GM19467 (cell line): ENCODE data around the gene TM9SF4.
"Not testable (repeated sequence)": the region's sequence is repeated elsewhere in the genome, so short reads cannot be mapped to it uniquely, and the experiment has no call there.

ENCODE experiments used
- ATAC-seq: cut with Tn5 transposase; IDR thresholded peaks from one replicate; pipeline ENCODE4 v1.9.1; 2021; ENCODE audit warnings: mild to moderate bottlenecking, moderate library complexity; ENCODE audit not compliant: unreplicated experiment

The TM9SF4 gene

GRCh38 chr20:32089637-32090362 is 19.7 kb upstream of the TM9SF4 start:
- no peak for ATAC-seq

GRCh38 chr20:32091888-32092346 is 17.6 kb upstream of the TM9SF4 start:
- no peak for ATAC-seq

DNA sequence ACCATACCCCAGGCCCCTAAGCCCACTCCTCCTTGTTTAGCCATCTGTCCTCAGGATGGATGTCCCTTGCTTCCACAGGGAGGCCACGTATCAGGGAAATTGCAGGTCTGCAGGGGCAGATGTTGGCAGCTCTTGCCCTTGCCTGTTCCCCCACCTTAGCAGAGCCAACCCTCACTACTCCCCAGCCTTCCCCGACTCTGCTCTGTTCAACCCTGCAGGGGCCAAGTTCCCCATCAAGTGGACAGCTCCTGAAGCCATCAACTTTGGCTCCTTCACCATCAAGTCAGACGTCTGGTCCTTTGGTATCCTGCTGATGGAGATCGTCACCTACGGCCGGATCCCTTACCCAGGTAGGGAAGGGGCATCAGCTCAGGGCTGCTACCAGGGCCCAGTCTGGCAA is 10.7 kb upstream of the TM9SF4 start:
- no peak for ATAC-seq

GRCh38 chr20:32108814-32109391 is 611 bp upstream of the TM9SF4 start:
- ATAC-seq, result no peak

DNA sequence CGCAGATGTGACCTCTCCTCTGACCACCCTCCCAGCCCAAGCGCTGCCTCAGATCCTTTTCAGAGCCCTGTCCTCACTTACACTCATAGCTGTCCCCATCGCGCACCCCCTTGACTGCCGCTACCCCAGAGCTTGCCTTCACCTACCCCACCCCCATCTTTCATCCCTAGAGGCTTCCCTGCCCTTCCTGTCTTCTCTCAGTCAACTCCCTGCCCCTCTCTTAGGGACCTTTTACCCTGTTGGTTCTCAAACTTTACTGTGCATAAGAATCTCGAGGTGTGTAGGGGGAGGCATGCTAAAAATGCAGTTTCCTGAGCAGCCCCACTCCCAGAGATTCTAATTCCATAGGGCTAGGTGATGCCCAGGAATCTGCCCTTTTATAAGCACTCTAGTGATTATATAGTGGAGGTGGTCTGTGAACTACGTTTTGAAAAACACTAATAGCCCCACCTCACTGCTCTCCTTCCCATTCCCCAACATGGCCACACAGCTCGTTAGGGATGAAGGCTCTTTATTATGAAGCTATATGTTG is 725 bp downstream of the TM9SF4 start:
- ATAC-seq, result peak; percentile 24

DNA sequence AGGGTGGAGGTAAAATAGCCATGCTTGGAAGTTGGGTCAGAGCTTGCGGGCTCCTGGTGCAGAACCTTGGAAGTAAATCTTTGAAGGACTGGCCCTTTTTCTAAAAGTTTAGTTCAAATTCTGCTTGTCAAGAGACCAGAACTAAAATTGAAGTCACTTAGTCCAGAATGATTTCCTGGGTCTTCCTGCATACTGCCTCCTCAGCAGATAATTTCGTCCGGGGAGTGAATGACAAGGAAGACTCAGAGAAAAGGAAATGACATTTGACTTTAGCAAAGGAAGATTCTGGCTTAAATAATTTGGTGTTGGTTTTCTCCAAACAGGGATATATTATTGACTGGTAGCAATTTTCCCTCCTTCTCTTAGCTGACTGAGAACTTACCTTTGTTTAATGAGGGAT is 1.2 kb downstream of the TM9SF4 start:
- no peak for ATAC-seq

DNA sequence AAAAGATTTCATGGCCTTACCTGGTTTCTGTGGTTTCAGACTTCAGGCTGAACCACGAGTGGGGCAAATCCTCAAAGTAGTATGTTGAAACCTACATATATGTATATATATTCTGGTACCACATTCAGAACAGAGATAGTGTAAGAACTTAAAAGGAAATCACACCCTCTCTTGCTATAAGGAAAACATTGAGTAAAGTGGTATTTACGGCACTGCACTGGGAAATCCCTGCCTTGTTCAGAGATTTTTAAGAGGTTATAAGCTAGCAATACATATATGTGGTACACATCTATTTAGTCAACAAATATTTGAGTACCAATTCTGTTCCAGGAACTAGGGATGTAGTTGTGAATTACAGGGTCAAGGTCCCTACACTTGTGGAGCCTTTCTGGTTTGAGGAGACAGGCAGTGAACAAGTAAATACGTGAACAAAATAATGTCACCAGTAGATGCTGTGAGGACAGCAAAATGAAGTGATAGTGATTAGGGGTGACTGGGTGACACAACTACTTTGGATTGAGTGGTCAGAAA is 1.7 kb downstream of the TM9SF4 start:
- no peak for ATAC-seq

GRCh38 chr20:32111753-32112152 is 2.2 kb downstream of the TM9SF4 start:
- no peak for ATAC-seq

GRCh38 chr20:32112841-32113240 is 3.3 kb downstream of the TM9SF4 start:
- no peak for ATAC-seq

DNA sequence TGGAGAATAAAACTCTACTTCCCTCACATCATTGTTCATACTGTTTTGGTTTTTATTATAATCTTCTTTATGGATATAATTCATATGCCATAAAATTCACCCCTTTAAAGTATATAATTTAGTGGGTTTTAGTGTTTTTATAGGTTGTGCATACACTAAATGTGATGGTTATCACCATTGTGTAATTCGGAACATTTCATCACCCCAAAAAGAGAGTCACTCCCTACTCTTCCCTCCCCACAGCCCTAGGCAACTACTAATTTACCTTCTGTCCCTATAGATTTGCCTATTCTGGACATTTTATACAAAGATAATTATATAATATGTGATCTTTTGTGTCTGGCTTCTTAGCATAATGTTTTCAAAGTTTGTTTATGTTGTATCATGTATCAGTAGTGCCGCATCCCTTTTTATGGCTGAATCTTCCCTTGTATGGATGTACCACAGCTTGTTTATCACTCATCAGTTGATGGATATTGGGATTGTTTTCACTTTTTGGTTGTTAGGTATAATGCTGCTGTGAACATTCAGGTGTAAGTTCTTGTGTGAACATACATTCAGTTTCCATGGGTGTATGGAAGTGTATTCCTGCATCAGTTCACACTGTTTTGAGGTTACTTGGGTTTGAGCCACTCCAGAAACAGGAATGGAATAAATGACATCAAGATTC is 4.2 kb downstream of the TM9SF4 start:
- ATAC-seq, result no peak

DNA sequence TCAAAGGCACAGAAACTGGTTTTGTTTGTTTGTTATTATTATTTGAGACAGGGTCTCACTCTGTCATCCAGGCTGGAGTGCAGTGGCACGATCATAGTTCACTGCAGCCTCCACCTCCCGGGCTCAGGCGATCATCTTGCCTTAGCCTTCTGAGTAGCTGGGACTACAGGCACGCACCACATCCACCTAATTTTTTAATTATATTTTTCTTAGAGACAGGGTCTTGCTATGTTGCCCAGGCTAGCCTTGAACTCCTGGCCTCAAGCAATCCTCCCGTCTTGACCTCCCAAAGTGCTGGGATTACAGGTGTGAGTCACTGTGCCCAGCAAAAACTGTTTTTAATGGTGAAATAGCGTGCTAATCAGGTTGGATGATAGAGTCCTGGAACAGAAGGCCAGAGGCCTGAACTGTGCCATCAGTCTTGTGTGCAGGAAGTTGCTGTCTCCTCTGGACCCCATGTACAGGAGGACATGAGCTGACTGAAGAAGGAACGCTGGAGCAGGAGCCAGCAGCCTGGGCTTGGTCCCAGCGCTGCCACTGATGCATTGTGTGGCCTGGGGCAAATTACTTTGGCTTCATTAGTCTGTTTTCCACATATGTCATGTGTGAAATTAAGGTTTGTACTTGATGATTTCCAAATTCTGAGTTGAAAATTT is 4.9 kb downstream of the TM9SF4 start:
- ATAC-seq, result no peak

DNA sequence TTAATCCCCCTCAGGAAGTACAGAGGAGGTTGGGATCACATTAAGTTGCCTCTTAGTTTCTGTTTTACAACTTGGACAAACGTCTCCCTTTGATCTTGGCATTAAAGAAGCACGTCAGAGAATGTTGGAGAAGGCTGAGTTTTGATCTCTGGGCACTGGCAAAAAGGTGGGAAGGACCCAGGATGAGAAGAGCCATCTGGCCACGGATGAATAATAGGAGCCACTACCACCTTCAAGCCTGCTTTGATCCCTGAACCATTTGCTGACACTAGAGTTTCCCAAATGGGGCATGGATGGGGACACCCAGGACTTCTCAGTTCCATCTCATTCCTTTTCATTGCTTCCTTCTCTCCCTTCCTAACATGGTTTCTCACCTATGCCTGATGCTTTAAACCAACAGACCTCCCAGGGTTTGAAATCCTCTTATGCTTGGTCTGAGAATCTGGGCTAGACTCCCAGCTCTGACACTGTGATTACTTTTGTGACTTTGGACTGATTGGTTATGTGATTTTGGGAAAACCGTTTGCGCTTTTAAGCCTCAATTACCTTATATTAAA is 5.8 kb downstream of the TM9SF4 start:
- ATAC-seq, result no peak

GRCh38 chr20:32116079-32116521 is 6.6 kb downstream of the TM9SF4 start:
- ATAC-seq, result no peak

GRCh38 chr20:32116796-32117195 is 7.3 kb downstream of the TM9SF4 start:
- not testable (repeated sequence) for ATAC-seq

GRCh38 chr20:32118427-32118826 is 8.9 kb downstream of the TM9SF4 start:
- not testable (repeated sequence) for ATAC-seq

- no peak for ATAC-seq
Measured at GRCh38 chr20:32119734-32120133, 10.2 kb downstream of the TM9SF4 start.

GRCh38 chr20:32121908-32122307 is 12.4 kb downstream of the TM9SF4 start:
- not testable (repeated sequence) for ATAC-seq

- ATAC-seq, result no peak
Measured at GRCh38 chr20:32123088-32123487, 13.6 kb downstream of the TM9SF4 start.

DNA sequence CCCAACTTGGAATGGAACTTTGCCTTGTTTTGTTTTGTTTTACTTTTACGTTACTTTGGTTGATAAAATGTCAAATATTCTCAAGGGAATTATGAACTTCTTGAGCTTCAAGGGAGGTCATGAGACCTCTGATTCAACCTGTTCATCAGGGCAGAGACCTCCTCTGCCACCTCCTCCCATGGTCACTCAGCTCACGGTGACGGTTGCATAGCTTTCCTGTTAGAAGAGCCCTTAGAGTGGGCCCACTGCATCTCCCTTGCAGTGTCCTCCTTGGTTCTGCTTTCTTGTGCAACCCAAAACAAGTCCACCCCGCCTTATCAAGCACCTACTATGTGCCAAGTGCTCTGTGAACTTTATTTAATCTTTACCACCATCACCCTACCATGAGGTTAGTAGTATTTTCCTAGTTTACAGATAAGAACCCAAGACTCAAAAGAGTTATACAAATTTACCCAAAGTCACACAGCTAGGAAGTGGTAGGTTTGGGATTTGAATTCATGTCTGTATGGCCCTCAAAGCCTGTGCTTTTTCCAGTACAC is 15.5 kb downstream of the TM9SF4 start:
- no peak for ATAC-seq

DNA sequence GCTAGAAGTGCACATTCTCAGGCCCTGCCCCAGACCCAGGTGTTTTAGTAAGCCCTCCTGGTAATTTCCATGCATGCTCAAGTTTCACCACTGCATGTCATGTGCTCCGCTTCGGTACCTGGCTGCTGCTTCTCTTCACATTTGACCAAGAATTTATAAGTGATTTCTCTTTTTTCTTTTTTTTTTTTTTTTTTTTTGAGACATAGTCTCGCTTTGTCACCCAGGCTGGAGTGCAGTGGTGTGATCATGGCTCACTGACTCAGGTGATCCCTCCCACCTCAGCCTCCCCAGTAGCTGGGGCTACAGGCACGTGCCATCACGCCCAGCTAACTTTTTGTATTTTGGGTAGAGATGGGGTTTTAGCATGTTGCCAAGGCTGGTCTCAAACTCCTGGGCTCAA is 16.0 kb downstream of the TM9SF4 start:
- ATAC-seq, result no peak
